GM12873 (cell line): Measurements from ENCODE around the gene CACNA1D.

Experiments used
- TF ChIP-seq, protein P1 (sequence below): IDR thresholded peaks from 2 replicates; pipeline ENCODE4 v1.5.1; 2012; ENCODE audit warnings: low read depth, mild to moderate bottlenecking, moderate library complexity, low read length, control low read depth; ENCODE audit not compliant: insufficient read depth; ENCODE audit errors: missing control alignments

CACNA1D gene

DNA sequence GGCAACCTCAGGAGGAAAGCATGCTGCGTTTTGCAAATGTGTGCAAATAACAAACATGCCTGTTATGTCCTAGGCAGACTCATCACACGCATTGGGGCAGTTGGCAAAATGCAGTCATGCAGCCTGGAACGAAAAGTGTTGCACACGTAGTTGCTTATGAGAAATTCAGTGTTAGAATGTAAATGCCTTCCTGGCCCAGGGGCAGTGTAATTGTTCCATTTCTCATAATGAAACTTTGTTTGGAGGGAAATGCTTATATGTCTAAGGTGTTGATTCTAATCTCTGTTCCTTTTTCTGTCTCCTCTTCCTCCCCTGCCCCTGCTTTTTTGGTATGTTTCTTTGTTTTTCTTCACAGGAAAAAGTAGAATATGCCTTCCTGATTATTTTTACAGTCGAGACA lies 156.0 kb downstream of the CACNA1D start:
- TF ChIP-seq, protein P1, sequence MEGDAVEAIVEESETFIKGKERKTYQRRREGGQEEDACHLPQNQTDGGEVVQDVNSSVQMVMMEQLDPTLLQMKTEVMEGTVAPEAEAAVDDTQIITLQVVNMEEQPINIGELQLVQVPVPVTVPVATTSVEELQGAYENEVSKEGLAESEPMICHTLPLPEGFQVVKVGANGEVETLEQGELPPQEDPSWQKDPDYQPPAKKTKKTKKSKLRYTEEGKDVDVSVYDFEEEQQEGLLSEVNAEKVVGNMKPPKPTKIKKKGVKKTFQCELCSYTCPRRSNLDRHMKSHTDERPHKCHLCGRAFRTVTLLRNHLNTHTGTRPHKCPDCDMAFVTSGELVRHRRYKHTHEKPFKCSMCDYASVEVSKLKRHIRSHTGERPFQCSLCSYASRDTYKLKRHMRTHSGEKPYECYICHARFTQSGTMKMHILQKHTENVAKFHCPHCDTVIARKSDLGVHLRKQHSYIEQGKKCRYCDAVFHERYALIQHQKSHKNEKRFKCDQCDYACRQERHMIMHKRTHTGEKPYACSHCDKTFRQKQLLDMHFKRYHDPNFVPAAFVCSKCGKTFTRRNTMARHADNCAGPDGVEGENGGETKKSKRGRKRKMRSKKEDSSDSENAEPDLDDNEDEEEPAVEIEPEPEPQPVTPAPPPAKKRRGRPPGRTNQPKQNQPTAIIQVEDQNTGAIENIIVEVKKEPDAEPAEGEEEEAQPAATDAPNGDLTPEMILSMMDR, result no peak

DNA sequence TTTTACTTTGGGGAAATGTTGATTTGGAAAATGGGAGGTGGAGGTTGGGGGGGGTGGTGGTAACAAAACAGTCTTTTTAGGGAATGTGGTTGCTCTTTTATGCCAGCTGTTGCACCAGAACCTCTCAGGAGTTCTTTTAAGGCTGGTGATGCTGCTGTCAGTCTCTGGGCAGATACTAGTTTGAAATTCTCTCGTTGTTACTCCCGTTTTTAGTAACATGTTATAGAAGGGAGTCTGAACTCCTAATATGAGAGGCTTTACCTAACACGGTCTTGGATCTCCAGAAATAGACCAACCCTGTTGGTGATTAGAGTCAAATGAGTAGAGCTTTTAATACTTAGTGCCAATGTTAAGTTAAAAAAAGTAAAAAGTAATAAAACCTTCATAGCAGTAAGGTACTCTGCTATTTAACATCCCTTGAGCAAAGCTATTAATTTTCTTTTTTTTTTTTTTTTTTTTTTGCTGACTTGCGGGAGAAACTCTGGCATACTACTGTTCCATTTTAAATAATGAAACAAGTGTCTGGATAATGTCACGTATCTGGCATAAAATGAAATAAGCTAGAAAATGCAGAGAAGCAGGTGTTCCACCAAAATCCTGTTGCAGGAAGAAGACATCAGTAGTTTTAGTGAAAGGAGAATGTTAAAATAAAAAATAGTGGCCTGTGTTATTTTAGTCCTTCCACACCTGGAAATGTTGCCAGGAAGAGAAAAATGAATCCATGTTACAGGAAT lies 156.7 kb downstream of the CACNA1D start:
- TF ChIP-seq, protein P1, result no peak

DNA sequence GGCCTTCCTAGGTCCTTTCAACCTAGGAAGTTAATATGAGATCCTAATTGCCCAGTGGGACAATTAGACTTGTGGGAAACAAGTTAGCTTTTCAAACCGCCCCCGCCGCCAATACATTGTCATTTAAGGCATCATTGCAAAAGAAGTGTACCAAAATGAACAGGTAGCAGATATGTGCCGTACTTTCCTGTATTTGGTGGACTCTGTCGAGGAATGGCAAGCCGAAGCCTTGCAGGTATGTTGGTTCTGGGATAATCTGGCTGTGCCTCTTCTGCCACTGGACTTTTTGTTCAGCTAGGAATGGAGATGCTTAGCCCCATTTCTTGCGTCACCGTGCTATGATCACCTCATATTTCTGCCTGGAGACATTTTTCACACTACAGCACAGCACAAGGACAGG lies 157.5 kb downstream of the CACNA1D start:
- TF ChIP-seq, protein P1, result no peak

DNA sequence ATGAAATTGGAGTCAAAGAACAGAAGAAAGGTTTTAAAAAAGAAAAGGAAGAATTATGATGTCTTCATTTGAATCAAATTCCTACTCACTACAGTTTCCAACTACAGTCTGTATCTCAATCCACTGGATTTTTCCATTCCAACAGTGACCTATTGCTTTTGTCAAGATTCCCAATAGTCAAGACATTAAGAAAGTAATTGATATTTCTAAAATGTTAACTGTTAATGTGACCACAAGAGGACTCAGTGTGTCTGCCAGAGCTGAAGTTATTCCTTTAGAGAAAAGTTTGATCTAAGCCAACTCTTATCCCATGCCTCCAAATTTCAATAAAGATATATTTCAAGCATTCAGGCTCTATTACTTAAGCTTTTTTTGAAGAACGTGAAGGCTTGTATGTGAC lies 163.2 kb downstream of the CACNA1D start:
- TF ChIP-seq, protein P1, result no peak

DNA sequence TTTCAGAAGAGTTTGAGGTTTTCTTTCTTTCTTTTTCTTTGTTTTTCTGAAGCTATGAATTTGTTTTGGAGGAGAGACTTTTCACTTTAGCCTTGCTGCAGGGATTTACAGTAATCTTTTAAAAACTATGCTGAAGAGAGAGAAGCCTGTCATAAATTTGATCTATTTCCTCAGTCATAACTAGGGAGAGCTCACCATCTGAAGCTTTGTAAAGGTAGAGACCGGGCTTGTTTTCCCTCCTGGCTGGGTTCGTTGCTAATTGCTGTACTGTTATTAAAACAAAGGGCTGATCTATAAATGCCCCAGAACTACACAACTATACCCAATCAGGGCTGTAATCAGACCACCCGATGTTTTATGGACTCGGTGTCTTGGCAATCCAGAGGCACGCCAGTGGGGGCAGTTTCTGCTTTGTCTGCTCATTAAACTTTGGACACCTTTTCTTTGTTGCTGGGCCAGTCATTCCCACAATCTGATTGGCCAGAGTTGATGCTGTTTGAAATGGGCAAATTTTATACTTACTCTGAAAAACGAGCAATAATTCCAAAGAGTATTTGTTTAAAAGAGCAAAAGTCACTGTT lies 164.3 kb downstream of the CACNA1D start:
- TF ChIP-seq, protein P1, result no peak

DNA sequence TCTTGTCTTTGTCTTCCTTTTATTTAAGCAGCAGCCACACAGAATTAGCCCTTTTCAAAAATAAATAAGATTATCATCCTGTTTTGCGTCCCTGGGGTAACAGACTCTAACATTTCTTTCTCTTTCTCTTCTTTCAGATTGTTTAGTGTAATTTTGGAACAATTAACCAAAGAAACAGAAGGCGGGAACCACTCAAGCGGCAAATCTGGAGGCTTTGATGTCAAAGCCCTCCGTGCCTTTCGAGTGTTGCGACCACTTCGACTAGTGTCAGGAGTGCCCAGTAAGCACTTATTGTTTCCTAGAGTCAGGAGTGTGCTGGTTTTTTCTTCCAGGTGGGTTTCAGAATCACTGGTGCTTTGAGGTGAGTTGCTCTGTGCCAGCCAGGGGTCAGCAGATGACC lies 165.6 kb downstream of the CACNA1D start:
- TF ChIP-seq, protein P1, result no peak

DNA sequence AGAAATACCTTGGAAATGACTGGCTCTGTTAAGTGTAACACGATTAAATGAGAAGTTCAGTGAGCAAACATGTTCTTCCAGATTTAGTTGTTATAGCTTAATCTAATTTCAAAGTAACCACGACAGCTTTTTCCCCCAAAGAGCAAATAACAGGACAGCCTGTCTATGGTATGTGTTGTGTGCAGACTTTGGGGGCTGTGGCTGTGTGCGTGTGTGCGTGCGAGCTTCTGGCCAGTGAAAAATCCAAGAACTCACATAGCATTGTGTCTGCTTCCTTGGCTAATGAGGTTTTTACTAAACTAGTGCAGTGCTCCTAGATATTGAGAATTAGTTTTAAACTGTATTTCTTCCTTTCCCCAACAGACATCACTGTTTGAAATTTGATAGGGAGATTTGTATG lies 167.1 kb downstream of the CACNA1D start:
- TF ChIP-seq, protein P1, result no peak
